GM21447 (cell line): ENCODE data around the gene SLC25A21.
"Not testable (repeated sequence)": the region's sequence is repeated elsewhere in the genome, so short reads cannot be mapped to it uniquely, and the experiment has no call there.

Experiments used
- ATAC-seq: cut with Tn5 transposase; IDR thresholded peaks from one replicate; pipeline ENCODE4 v1.9.1; 2021; ENCODE audit not compliant: unreplicated experiment

The SLC25A21 gene

DNA sequence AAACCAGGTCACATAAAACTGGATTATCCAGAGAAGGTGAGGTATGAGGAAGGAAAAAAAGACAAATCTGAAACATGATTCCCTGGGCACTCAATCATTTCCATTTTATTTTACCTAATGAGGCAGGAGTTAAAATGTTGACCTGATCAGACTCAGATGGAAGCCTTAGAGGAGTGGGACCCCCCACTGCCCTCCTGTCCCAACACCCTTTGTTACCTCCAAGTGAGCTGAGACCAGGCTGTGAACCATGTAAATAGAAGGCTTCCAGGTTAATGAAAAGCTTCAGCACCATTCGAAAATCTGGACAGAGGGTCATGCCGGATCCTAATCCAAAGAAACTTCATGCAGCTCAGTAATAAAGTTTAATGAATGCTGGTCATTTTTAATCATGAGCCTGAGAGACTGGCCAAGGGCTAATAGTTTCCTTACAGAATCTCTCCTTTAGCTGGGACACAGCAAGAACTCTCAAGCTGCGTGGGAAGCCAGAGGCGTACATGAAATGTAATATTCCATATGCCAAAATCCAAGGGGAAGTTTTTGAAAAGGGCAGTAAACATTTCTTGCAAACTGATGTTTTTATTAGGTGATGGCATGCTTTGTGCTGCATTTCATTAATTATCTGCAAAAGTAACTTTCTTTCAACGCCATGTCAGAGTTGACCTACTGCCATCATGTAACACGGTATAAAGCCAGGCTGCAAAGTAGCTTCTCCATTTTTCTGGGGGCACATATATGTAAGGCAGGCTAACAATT, 327.8 kb downstream of the SLC25A21 start:
- ATAC-seq = no peak

DNA sequence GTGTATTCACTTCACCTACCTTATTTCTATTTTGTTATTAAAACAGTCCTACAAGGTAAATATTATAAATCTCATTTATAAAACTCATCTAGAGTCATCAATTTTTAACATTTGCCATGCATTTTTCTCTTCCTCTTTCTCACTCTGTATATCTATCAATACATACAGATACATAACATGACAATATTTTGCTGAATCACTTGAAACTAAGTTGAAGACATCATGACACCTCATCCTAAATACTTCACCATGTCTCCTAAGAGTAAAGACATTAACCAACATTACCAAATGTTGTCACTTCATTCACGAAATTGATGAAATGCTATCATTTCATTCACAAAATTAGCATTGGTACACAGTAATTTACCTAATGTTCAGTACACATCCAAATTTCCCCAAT, 329.0 kb downstream of the SLC25A21 start:
- ATAC-seq = no peak

DNA sequence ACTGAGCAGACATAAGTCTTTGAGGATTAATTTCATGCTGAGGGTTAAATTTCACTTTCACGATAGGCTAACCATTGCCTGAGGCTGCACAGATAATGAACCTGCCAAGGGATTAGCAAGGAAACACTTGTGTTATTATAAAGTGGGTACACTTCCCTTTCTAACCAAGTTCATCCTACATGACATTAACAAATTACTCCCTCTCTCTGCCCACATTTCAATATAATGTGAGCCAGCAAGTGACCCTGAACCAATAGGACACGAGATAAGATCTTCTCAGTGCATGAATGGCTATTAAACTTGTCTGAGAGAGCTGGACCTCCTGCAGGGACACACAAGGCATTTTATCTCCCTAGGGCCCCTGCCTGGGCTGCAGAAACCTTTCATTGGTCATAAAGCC, 337.3 kb downstream of the SLC25A21 start:
- ATAC-seq = no peak

DNA sequence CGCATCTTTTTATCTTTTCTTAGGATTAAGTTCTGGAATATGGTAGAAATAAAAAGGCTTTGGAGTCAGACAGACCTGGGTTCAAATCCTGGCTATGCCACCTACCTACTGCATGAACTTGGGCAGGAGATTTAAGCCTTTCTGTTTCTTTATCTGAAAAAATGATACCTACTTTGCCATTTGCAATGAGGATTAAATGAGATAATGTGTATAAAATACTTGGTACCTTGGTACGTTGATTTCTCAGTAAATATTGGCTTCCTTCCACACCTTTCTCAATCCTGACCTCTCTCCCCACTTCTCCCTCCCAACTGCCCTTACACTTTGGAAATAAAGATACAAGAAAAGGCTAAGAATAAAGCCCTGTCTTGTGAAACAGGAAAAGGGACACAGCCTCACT, 338.1 kb downstream of the SLC25A21 start:
- no peak for ATAC-seq

DNA sequence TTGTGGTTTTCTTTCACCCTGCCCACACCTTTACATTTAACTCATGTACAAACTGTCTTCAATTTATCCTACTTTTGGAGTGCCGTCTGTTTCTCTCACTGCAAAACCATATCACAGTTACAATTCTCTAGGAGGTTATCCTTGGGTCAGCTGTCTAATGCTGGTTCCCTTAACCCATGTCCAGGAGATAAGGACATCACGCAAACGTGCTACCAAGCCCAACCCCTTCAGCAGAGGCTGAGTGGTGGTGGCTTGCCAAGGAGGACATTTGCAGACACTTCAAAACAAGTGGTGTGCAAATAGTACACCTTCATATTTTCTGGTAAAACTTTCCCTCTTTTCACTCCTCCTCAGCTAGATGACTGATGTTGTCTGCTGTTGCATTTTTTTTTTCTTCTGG, 342.9 kb downstream of the SLC25A21 start:
- no peak for ATAC-seq

DNA sequence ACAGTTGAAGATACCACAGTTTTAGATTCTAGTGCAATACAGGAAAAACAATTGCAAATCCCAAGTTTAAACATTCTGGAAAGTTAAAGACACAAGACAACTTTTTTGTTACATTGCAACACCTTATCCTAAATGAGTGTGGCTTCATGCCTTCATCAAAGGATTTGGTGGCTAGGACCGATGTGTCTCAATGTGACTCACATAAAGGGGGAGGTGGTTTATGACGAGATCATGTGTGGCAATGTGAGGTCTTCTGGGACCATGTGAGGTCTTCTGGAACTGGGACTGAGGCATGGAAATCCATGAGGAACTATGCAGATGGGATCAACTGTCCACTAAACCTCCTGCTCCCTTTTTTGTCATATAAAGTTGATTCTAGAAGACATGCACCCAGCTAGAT, 344.5 kb downstream of the SLC25A21 start:
- no peak for ATAC-seq

DNA sequence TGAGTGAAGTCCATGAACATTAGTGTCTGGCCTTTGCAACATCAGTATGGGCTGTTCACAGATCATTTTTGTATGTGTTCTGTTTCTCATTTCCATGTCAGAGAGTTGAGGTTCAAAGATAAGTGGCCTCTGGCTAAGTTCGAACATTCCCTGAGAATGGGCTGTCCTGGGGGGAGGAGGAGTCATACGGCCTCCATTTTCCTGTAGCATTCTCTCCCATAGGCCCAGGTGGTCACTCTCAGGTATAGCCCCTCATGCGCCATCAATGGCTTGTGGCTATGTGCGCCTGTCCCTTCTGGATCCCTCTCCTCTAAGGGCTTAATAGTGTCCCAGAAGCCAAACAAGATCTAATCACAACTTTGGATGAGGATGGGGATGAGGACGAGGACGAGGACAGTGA, 345.8 kb downstream of the SLC25A21 start:
- no peak for ATAC-seq

DNA sequence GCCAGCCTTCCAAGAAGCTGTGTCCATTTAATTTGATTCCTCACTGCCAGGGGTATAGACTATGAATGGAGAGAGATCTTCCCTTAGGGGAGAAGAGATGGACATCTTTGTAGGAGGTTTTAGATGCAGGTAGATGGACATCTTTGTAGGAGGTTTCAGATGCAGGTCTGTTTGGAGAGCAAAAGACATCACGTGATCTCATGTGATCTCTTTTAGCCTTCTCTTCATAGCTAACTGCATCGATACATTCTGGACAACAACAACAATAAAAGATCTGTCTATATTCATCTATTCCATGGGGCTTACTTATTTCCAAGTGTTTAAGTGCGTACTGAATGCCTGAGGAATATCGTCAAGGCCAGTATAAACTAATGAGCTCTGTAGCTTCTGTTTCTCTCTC, 347.6 kb downstream of the SLC25A21 start:
- no peak for ATAC-seq

DNA sequence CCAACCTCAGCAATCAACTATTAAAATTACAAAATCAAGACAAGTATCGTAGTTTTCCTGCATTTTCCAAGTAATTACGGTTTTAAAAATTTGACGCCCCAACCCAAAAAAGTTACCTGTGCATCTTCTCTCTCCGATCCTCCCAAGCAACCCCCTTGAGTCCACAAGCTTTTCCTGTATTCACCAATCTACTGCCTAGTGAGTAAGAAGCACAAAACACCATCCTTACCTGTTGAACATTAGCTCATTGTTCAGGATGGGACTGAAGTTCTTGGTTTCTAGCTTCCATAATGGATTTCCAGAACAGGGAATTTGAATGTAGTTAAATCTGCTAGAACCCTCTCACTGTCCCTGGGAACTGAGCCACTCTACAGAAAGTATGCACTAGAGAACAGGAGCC, 348.8 kb downstream of the SLC25A21 start:
- no peak for ATAC-seq

DNA sequence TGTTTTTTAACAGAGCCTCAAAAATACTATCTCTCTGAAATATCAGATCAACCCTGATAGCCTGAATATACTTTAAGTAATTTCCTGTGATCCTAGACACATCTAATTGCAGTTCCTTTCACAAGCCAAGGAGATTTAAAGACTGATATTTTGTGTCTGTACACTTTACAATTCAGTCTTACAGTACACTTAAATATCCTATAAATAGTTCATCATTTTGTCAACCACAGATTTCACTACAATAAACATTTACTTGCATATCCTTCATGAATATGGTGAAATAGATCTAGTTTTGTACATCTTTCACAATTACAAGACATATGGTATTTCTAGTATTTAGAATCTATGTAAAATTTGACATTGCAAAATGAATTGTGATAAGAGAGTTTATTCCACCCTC, 349.7 kb downstream of the SLC25A21 start:
- no peak for ATAC-seq

DNA sequence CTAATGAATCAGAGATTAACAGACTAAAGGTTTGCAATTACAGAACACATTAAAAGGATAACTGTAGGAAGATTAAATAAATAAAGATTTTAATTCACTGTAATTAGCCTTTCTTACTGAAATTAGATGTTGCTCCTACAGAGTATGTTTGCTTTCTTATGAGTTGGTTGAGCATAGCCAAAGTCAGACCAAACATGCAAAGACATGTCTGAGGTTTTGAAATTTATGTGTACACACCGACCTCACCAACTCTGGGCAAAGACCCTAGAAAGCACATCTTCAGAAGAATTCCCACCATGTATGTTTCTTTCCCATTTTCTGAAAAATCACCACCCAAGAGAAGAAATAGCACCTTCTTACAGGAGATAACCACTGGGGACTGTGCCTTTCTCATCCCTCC, 351.5 kb downstream of the SLC25A21 start:
- no peak for ATAC-seq

DNA sequence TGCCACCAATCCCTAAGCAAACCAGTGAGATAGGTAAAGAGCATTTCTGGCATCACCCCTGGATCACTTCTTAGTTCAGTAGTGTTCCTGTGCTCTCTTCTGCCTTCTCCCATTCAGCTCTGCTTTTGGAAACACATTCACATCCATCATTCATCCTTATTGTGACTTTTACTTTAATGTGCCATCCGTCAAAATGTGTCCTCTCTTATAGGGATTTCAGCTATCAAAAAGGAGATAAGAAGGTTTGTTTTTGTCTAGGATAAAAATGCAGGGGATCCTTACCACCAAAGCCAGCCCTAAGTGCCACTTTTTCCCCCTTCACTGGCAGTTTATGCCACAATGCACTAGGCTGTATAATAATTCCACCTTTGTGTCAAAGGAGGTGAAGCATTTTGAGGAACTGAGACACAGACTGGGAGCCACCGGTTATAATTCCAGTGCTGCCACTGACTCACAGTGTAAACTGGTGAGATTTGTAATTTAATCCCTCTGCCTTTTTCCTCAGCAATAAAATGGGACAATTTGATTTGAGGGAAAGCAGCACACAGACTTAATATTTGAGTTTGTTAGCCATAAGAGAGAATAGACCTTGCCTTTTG, 352.2 kb downstream of the SLC25A21 start:
- no peak for ATAC-seq

DNA sequence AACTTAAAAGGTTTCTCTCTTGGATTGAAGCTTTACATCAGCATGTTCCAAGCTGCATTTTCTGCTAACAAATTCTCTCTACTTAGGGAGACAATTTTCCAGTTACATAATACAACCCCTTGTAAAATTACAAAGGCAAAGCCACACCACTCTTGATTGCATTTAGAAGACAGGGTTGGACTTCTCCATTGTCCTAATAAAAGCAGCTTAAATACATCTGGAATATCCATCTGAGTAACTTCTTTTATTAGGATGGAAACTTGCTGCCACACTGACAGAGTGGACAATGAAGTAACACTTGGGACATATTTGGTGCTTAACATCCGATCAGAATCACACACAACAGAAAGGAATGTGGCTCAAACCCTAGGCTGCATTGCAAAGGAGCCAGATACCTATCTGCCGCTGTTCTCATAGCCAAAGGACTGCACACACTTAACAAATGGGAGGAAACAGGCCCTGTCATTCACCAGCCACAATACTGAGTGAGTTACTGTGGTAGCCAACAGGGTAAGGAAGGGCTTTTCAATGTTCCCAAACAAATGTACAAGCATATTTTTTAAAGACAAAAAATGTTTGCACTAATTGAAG, 353.5 kb downstream of the SLC25A21 start:
- ATAC-seq = no peak

DNA sequence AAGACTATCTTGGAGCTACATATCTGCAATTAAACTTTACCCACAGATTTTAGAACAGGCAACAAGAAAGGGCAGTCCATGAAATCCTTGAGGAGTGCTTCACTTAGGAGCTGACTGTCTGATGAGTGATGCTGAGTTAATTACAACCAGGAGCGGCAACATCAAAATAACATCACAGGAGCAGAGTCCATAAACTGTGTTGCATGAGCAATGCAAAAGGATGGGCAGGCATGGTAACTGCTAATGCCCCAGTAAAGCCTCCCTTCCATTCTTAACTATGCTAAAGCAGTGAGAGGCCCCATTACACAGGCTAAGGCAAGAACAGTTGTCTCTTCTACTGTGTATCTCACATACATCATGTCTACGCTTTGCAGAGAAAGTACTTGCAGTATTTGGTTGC, 354.2 kb downstream of the SLC25A21 start:
- no peak for ATAC-seq

DNA sequence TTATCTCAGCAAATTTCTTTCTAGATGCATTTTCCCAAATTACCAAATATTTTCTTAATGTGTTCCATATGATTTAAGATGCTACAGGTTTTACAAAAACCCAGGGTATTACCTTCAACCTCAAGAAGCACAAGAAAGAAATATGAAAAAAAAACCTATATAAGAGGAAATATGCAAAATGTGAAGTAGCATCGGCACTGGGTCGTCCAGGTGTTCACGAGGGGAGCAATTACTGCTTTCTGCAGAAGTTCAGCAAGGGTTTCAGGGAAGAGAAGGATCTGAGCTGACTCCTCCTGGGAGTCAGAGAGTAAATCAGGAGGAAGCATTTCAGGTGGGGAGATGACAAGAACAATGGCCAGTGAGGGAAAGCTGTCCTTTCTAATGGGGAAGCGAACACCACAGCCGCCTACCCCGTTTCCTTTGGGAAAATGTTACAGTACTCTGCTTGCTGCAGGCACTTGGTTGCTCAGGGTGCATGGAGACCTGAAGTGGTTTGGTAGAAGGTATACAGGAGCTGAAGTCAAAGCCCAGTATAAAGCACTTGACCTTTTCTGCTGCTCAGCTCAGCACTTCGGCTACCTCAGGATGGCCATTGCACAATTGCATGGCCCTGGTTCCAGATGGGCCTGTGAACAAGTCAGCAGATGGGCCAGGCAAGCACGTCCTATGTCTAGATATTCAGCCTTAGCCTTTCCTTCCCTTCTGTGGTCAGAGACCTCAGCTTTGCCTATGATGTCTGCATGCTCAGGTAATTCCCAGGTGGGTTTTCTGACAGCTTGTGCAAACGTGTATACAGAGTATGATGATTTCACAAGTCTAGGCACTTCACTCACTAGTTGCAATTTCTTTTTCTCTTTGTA, 355.1 kb downstream of the SLC25A21 start:
- ATAC-seq = no peak

DNA sequence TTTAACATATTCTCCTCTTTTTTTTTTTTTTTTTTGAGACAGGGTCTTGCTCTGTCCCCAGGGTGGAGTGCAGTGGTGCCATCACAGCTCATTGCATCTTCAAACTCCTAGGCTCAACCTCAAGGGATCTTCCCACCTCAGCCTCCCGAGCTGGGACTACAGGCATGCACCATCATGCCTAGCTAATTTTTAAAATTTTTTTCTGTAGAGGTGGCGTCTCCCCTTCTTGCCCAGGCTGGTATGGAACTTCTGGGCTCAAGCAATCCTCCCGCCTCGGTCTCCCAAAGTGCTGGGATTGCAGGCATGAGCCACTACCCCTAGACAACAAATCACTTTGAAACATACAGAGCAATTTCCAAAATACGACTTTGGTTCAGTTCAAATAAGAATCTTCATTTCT, 355.9 kb downstream of the SLC25A21 start:
- ATAC-seq = no peak

DNA sequence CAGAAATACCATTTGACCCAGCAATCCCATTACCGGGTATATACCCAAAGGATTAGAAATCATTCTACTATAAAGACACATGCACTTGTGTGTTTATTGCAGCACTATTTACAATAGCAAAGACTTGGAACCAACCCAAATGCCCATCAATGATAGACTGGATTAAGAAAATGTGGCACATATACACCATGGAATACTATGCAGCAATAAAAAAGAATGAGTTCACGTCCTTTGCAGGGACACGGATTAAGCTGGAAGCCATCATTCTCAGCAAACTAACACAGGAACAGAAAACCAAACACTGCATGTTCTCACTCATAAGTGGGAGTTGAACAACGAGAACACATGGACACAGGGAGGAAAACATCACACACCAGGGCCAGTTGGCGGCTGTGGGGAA, 357.6 kb downstream of the SLC25A21 start:
- ATAC-seq = not testable (repeated sequence)

DNA sequence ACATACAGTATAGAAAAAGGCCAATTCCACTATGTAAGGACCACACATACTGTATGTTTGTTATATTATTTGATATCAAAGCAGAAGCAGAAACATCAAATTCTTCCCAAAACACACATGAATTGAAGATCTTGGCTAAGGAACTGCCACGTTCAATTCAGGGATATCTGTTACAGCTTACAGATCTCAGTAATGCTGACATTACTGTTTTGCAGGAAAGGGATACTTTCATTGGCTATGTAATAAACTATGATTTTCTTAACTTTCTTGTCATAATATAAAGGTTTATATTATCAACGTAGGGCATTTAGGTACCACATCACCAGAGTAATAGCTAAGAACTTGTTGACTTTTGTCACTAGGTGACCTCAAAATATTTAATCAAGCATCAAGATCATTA, 362.2 kb downstream of the SLC25A21 start:
- ATAC-seq = no peak

DNA sequence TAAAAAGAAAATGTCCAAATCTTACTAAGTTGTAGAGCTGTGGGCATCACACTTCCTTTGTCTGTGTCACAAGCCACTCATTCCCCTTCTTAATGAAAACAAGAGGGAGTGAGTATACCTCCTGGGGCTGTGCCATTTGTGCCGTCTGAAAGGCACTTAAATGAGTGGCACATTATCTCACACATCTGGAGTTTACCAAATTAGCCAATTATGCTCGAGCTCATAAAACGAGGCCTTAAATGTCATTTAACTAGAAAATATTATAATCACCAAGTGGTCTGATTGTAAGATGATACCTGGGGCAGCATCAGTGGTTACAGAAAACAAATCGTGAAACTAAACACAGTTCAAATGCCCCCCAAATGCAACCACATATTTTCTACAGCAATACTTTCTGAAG, 364.7 kb downstream of the SLC25A21 start:
- ATAC-seq = no peak

DNA sequence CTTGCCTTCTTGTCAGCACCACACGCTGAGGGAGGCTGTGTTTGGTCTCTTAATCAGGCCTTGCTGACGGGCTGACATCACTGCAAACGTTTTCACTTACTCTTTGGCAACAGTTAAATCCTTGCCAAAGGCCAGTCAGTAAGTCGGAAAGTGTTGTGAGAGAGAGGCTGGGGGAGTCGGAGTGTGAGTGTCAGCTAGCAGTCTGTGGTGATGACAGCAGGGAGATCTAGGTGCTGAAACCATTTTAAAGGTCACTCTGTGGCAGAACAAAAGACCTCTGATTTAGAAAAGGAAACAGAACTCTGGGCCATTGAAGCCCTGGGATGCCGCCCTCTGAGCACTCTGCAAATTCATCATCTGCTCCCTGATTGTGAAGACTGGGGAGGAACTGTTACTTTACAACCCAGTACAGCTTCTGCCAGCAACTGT, 367.3 kb downstream of the SLC25A21 start:
- ATAC-seq = no peak

DNA sequence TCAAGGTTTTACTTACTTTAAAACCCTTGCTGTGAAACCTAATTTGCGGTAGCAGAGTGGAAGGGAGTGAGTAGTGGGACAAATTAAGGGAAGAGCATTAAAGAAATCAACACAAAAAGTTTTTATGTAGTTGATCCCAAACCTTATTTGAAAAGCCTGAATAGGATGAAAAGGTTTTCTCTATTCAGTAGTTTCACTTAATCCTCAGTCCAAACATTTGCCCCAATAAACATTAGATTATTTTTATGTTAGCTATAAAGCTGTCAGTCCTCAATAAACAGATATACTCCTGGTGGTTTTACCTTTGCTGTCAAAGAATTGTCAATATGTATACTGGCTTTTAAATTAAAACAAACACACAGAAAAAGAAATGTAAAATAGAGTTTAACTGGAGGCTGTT, 374.8 kb downstream of the SLC25A21 start:
- ATAC-seq = no peak

DNA sequence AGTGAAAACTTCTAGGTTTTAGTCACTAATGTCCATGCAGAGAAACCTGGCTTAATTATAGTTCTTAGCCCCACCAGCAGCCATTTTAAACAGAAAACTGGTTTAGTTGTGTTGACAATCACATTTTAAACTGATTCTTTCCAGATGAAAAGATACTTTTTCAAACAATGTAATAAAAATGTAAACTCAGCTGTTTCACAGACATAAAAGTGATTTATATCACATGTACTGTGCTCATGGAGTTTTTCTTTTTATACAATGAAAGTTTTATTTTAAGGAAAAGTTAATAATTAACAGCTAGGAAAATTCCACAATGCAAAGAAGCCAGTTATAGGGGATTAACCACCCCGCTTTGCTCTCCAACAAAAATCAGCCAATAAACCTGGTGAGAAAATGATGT, 381.0 kb downstream of the SLC25A21 start:
- ATAC-seq = no peak
